Posterior vena cava (tissue), 2 donors: Measurements from ENCODE around the gene OVOL2. TPM values are rescaled to one million over a fixed set of nuclear protein-coding genes. Genes with fewer than 3 reads are reported as not detected.
"Not testable (repeated sequence)": the region's sequence is repeated elsewhere in the genome, so short reads cannot be mapped to it uniquely, and the experiment has no call there.

Experiments
- DNase-seq: peaks from one replicate; pipeline ENCODE4 v3.0.0-alpha.2; 2020; ENCODE audit warnings: low spot score
- intact Hi-C, 2 donors: fragments of 100-400 bp; cut with DNase I; formaldehyde crosslinking; loops; one replicate each; pipeline versions ENCODE4 v1.14.1 to v1.14.2; 2022 to 2023
- total RNA-seq, 2 donors: library from RNA; stranded (reverse); fragmentation: NEBNext Ultra II Directional; extraction: Animal tissue kit (Norgen Biotek cat#: 25700); gene quantifications; one replicate each; pipeline ENCODE4 v1.2.1, GENCODE V29; 2021
- donor health status: DM: yes; HTN: yes; CAD: no.
- donor health status: DM: yes; HTN: yes; CAD: no.

Gene OVOL2
- total RNA-seq, 2 donors from 2014 or later = not detected

GRCh38 chr20:18059603-18060002, 1.9 kb upstream of the OVOL2 start:
- intact Hi-C loops = no loop called here
- DNase-seq = no peak

- no peak for DNase-seq
- intact Hi-C loops = no loop called here
These were observed 1.1 kb upstream of the OVOL2 start for GRCh38 chr20:18058661-18059467.

- no peak for DNase-seq
- intact Hi-C loops = no loop called here
These were observed 256 bp upstream of the OVOL2 start for GRCh38 chr20:18057994-18058349.

GRCh38 chr20:18056174-18057100, 1.3 kb downstream of the OVOL2 start:
- no peak for DNase-seq
- intact Hi-C loops = no loop called here

GRCh38 chr20:18055261-18055660, 2.5 kb downstream of the OVOL2 start:
- DNase-seq = no peak
- intact Hi-C loops = no loop called here

GRCh38 chr20:18052856-18053255, 4.9 kb downstream of the OVOL2 start:
- intact Hi-C loops = no loop called here
- DNase-seq = no peak

GRCh38 chr20:18050628-18051027, 7.1 kb downstream of the OVOL2 start:
- intact Hi-C loops = no loop called here
- no peak for DNase-seq

GRCh38 chr20:18048176-18048575, 9.5 kb downstream of the OVOL2 start:
- intact Hi-C loops = no loop called here
- no peak for DNase-seq

GRCh38 chr20:18046535-18046934, 11.2 kb downstream of the OVOL2 start:
- intact Hi-C loops = no loop called here
- no peak for DNase-seq

GRCh38 chr20:18042229-18042628, 15.5 kb downstream of the OVOL2 start:
- no peak for DNase-seq
- intact Hi-C loops = no loop called here

- intact Hi-C loops = no loop called here
- DNase-seq = no peak
These were observed 16.3 kb downstream of the OVOL2 start for GRCh38 chr20:18041462-18041861.

GRCh38 chr20:18039063-18039462, 18.7 kb downstream of the OVOL2 start:
- intact Hi-C loops = loop anchor here in 1 of 2 donors (1.0 kb wide), 1 partner anchor 25 kb away; no protein-coding TSS in a partner anchor
- DNase-seq = no peak

GRCh38 chr20:18034039-18034438, 23.7 kb downstream of the OVOL2 start:
- no peak for DNase-seq
- intact Hi-C loops = no loop called here

- DNase-seq = no peak
- intact Hi-C loops = no loop called here
These were observed 24.5 kb downstream of the OVOL2 start for GRCh38 chr20:18032977-18033892.

GRCh38 chr20:18031888-18032509, 25.7 kb downstream of the OVOL2 start:
- intact Hi-C loops = loop anchor here in 1 of 2 donors (1.0 kb wide), 1 partner anchor 18 kb away; no protein-coding TSS in a partner anchor
- DNase-seq = no peak

- DNase-seq = no peak
- intact Hi-C loops = loop anchor here in 1 of 2 donors (1.0 kb wide), 1 partner anchor 17 kb away; no protein-coding TSS in a partner anchor
These were observed 26.7 kb downstream of the OVOL2 start for GRCh38 chr20:18031050-18031449.

GRCh38 chr20:18030020-18030419, 27.7 kb downstream of the OVOL2 start:
- intact Hi-C loops = no loop called here
- DNase-seq = no peak

- intact Hi-C loops, DNase-seq: not testable (repeated sequence)
These were observed 30.7 kb downstream of the OVOL2 start for GRCh38 chr20:18027011-18027410.

- intact Hi-C loops = no loop called here
These were observed 33.0 kb downstream of the OVOL2 start for GRCh38 chr20:18024606-18025127.

More at GRCh38 chr20:18024606-18025127, 33.0 kb downstream of the OVOL2 start:
- no peak for DNase-seq
